T follicular helper cell (primary cell): Measurements from ENCODE around the gene DHPS.

Experiments used
- DNase-seq: peaks from one replicate; pipeline ENCODE4 v3.0.0-alpha.2; 2020; ENCODE audit warnings: low read depth

Gene DHPS

GRCh38 chr19:12675399-12675798 lies 6.3 kb downstream of the DHPS start:
- no peak for DNase-seq

- DNase-seq = no peak
Observed at GRCh38 chr19:12672744-12673143, 8.9 kb downstream of the DHPS start.

GRCh38 chr19:12670159-12670928 lies 11.3 kb downstream of the DHPS start:
- DNase-seq = no peak

- DNase-seq = peak; percentile 53
Observed at GRCh38 chr19:12669270-12670158, 12.2 kb downstream of the DHPS start.

GRCh38 chr19:12668932-12669269 lies 12.8 kb downstream of the DHPS start:
- peak; percentile 71 for DNase-seq

GRCh38 chr19:12668346-12668745 lies 13.3 kb downstream of the DHPS start:
- no peak for DNase-seq

- DNase-seq = no peak
Observed at GRCh38 chr19:12667731-12668302, 13.9 kb downstream of the DHPS start.

GRCh38 chr19:12666265-12667048 lies 15.2 kb downstream of the DHPS start, which contains the start of the genes MAN2B1 and WDR83:
Gene MAN2B1 (minus strand): TSS chr19:12666742. CDS start chr19:12666701, 41 bp downstream.
Gene WDR83 (plus strand): TSS chr19:12666807. CDS start chr19:12669791, 2,984 bp downstream.
- peak; percentile 69 for DNase-seq

GRCh38 chr19:12665671-12666264 lies 15.9 kb downstream of the DHPS start:
- DNase-seq = no peak

GRCh38 chr19:12665281-12665573 lies 16.5 kb downstream of the DHPS start:
- DNase-seq = peak; percentile 26

GRCh38 chr19:12664406-12665280 lies 17.0 kb downstream of the DHPS start:
- DNase-seq = no peak

GRCh38 chr19:12660980-12661379 lies 20.7 kb downstream of the DHPS start:
- no peak for DNase-seq

GRCh38 chr19:12657966-12658365 lies 23.7 kb downstream of the DHPS start:
- no peak for DNase-seq

GRCh38 chr19:12656899-12657571 lies 24.6 kb downstream of the DHPS start:
- DNase-seq = no peak

GRCh38 chr19:12655546-12655945 lies 26.1 kb downstream of the DHPS start:
- DNase-seq = no peak

- no peak for DNase-seq
Observed at GRCh38 chr19:12652219-12652618, 29.5 kb downstream of the DHPS start.

- no peak for DNase-seq
Observed at GRCh38 chr19:12649941-12650340, 31.7 kb downstream of the DHPS start.

- no peak for DNase-seq
Observed at GRCh38 chr19:12648088-12648487, 33.6 kb downstream of the DHPS start.

GRCh38 chr19:12647490-12648071 lies 34.1 kb downstream of the DHPS start:
- no peak for DNase-seq

- no peak for DNase-seq
Observed at GRCh38 chr19:12647047-12647446, 34.6 kb downstream of the DHPS start.
